Stomach (tissue), 9 donors: ENCODE data around the gene S100A5. TPM values are rescaled to one million over a fixed set of nuclear protein-coding genes. Genes with fewer than 3 reads are reported as not detected.
"Not testable (repeated sequence)": the region's sequence is repeated elsewhere in the genome, so short reads cannot be mapped to it uniquely, and the experiment has no call there.

ENCODE experiments used
- DNase-seq, 2 donors: peaks; one replicate each; pipeline versions ENCODE4 v3.0.0 to v3.0.0-alpha.2; 2013 to 2019
- H3K27ac ChIP-seq, 5 donors: fragments of 200-600 bp in 4 of 5; sonication (generic) in 4 of 5; one replicate each; pipeline ENCODE4 v1.5.1; 2013 to 2019; ENCODE audit warnings: mild to moderate bottlenecking in 1 of 5, moderate library complexity in 1 of 5
- H3K27me3 ChIP-seq, 3 donors: fragments of 200-600 bp; sonication (generic); one replicate each; pipeline ENCODE4 v1.5.1; 2017 to 2019; ENCODE audit warnings: mixed run types in 1 of 3
- H3K36me3 ChIP-seq, 4 donors: fragments of 200-600 bp; sonication (generic); 1 replicate in 3 of 4; 2 replicates in 1 of 4; pipeline ENCODE4 v1.5.1; 2016 to 2019
- H3K4me1 ChIP-seq, 4 donors: fragments of 200-600 bp; sonication (generic); one replicate each; pipeline ENCODE4 v1.5.1; 2016 to 2019
- H3K4me3 ChIP-seq, 4 donors: fragments of 200-600 bp; sonication (generic) in 3 of 4; one replicate each; pipeline ENCODE4 v1.5.1; 2016 to 2019; ENCODE audit warnings: mild to moderate bottlenecking in 1 of 4
- H3K9me3 ChIP-seq, 4 donors: fragments of 200-600 bp; sonication (generic); one replicate each; pipeline ENCODE4 v1.5.1; 2016 to 2019
- CTCF ChIP-seq, 7 experiments: fragments of 450-650 bp in 4 of 7; fragments of 200-600 bp in 3 of 7; sonication (generic) in 3 of 7; IDR thresholded peaks; one replicate each; pipeline ENCODE4 v1.5.1; 2016 to 2019; ENCODE audit warnings: antibody characterized with exemption in 7 of 7, control low read depth in 2 of 7, mild to moderate bottlenecking in 1 of 7
- EP300 ChIP-seq: sonication (generic); formaldehyde crosslinking; IDR thresholded peaks from one replicate; pipeline ENCODE4 v1.6.1; 2017; ENCODE audit warnings: antibody characterized with exemption
- POLR2A ChIP-seq, 4 donors: fragments of 450-650 bp; IDR thresholded peaks; one replicate each; pipeline ENCODE4 v1.6.1; 2016; ENCODE audit warnings: antibody characterized with exemption in 4 of 4, control low read depth in 2 of 4, mild to moderate bottlenecking in 1 of 4, moderate library complexity in 1 of 4
- POLR2AphosphoS5 ChIP-seq, 3 donors: sonication (generic); formaldehyde crosslinking; IDR thresholded peaks; one replicate each; pipeline ENCODE4 v1.6.1; 2016; ENCODE audit warnings: antibody characterized with exemption in 3 of 3
- WGBS, 5 donors: extraction: QIAGEN DNeasy Blood & Tissue Kit in 3 of 5; methylation state at CpG; one replicate each; pipeline versions ENCODE4 v1.1.5 to v1.1.7; 2013 to 2018; 5-methylcytosine and 5-hydroxymethylcytosine counted together
- intact Hi-C: fragments of 100-400 bp; cut with DNase I; formaldehyde crosslinking; loops from one replicate; pipeline ENCODE4 v1.15.1; 2023; ENCODE audit warnings: low total_unique reads
- polyA plus RNA-seq, 3 donors: library from polyadenylated mRNA; stranded (reverse); fragments of 200-250 nt; gene quantifications; one replicate each; pipeline ENCODE4 v1.2.3, GENCODE V29; 2013
- total RNA-seq, 5 donors: library from RNA; depleted of rRNA; stranded (reverse); fragments of >200 nt; gene quantifications; one replicate each; pipeline versions ENCODE4 v1.1.0 to v1.2.3, GENCODE V29; 2014 to 2016
- donor health status: healthy with polysubstance abuse.
- donor health status: Bipolar disorder and iron deficiency.
- donor health status: healthy.

S100A5 gene
- total and polyA plus RNA-seq, 8 donors: not detected

GRCh38 chr1:153578490-153578889, 37.8 kb upstream of the S100A5 start:
- Histone ChIP-seq H3K4me3 (no peak overlapping the region), H3K9me3 (no peaks in the 10 kb centered on the region), H3K27ac (no peak overlapping the region), H3K36me3 (no peaks in the 10 kb centered on the region), H3K4me1 (peaks cover 0 to 15% (median under 1%) of the 10 kb centered on the region in 4 donors), H3K27me3 (no peaks in the 10 kb centered on the region)
- intact Hi-C loops: no loop called here
- no peak for DNase-seq
- TF ChIP-seq CTCF (IDR thresholded peaks at IDR 0.05) (no peak), EP300 (no peak)

- H3K4me3 ChIP-seq: no peak overlapping the region
- H3K36me3 ChIP-seq: no peaks in the 10 kb centered on the region
- peaks cover 1 to 23% (median 9%) of the 10 kb centered on the region in 4 donors for H3K4me1 ChIP-seq
- TF ChIP-seq EP300: no peak
- WGBS, 5 donors: 21 to 40% (median 33%) methylated on average over 9 of the region's 9 CpGs
- H3K27me3 ChIP-seq: no peaks in the 10 kb centered on the region
- H3K9me3 ChIP-seq: no peaks in the 10 kb centered on the region
- no peak overlapping the region for H3K27ac ChIP-seq
- intact Hi-C loops: no loop called here
- DNase-seq: peak; percentile 33 to 49
Observed at GRCh38 chr1:153577624-153578051, 36.9 kb upstream of the S100A5 start.

GRCh38 chr1:153577138-153577537, 36.4 kb upstream of the S100A5 start:
- no peak for DNase-seq

GRCh38 chr1:153575497-153575896, 34.8 kb upstream of the S100A5 start:
- WGBS, 5 donors: 76 to 94% (median 89%) methylated on average over 10 of the region's 10 CpGs
- intact Hi-C loops: not testable (repeated sequence)

More at GRCh38 chr1:153577138-153577537, 36.4 kb upstream of the S100A5 start:
- Histone ChIP-seq H3K36me3 (no peaks in the 10 kb centered on the region), H3K9me3 (no peaks in the 10 kb centered on the region), H3K27me3 (no peaks in the 10 kb centered on the region), H3K4me1 (peaks cover 6 to 28% (median 12%) of the 10 kb centered on the region in 4 donors), H3K4me3 (no peak overlapping the region), H3K27ac (no peak overlapping the region)
- WGBS, 5 donors: 51 to 69% (median 60%) methylated on average over 4 of the region's 4 CpGs
- intact Hi-C loops: no loop called here
- TF ChIP-seq EP300 (no peak), POLR2A (IDR thresholded peaks at IDR 0.05) (no peak), POLR2AphosphoS5 (IDR thresholded peaks at IDR 0.05) (no peak), CTCF (IDR thresholded peaks at IDR 0.05) (no peak)

GRCh38 chr1:153575081-153575491, 34.4 kb upstream of the S100A5 start:
- H3K36me3 ChIP-seq, H3K9me3 ChIP-seq, H3K27ac ChIP-seq, H3K27me3 ChIP-seq, H3K4me3 ChIP-seq, intact Hi-C loops, DNase-seq: not testable (repeated sequence)
- H3K4me1 ChIP-seq: peaks cover 8 to 35% (median 12%) of the 10 kb centered on the region in 4 donors
- 92 to 96% (median 95%) methylated on average over 25 to 35 of the region's 35 CpGs for WGBS, 5 donors

More at GRCh38 chr1:153575497-153575896, 34.8 kb upstream of the S100A5 start:
- H3K27ac ChIP-seq, H3K4me3 ChIP-seq, H3K27me3 ChIP-seq, H3K36me3 ChIP-seq, H3K9me3 ChIP-seq, DNase-seq: not testable (repeated sequence)
- H3K4me1 ChIP-seq: peaks cover 8 to 35% (median 12%) of the 10 kb centered on the region in 4 donors

GRCh38 chr1:153573351-153573750, 32.6 kb upstream of the S100A5 start:
- H3K9me3 ChIP-seq: no peaks in the 10 kb centered on the region
- intact Hi-C loops: loop anchor here (5.0 kb wide), 2 partner anchors 34 to 61 kb away; no protein-coding TSS in a partner anchor

More at GRCh38 chr1:153573351-153573750, 32.6 kb upstream of the S100A5 start:
- H3K27ac ChIP-seq: peak overlapping the region in 4 of 5 donors; percentile 54 to 81 (median 74)
- no peaks in the 10 kb centered on the region for H3K36me3 ChIP-seq
- no peak overlapping the region for H3K4me3 ChIP-seq
- no peak for TF ChIP-seq POLR2AphosphoS5 (IDR thresholded peaks at IDR 0.05)
- TF ChIP-seq POLR2A (IDR thresholded peaks at IDR 0.05): no peak
- no peak for TF ChIP-seq EP300
- TF ChIP-seq CTCF (IDR thresholded peaks at IDR 0.05): no peak
- H3K27me3 ChIP-seq: no peaks in the 10 kb centered on the region
- WGBS, 5 donors: 66 to 79% (median 74%) methylated on average over 3 of the region's 3 CpGs
- DNase-seq: no peak
- peaks cover 9 to 45% (median 18%) of the 10 kb centered on the region in 4 donors for H3K4me1 ChIP-seq
